ENCODE results near the gene LEFTY2. TPM values are rescaled to one million over a fixed set of nuclear protein-coding genes. Genes with fewer than 3 reads are reported as not detected.
A peak's percentile ranks its signal among the peaks of the same experiment; 100 is the strongest.

The LEFTY2 gene
- total RNA-seq, 4 donors from 2014 or later: 0.55 to 28.7 (median 24.5) TPM; not detected in 1

DNA sequence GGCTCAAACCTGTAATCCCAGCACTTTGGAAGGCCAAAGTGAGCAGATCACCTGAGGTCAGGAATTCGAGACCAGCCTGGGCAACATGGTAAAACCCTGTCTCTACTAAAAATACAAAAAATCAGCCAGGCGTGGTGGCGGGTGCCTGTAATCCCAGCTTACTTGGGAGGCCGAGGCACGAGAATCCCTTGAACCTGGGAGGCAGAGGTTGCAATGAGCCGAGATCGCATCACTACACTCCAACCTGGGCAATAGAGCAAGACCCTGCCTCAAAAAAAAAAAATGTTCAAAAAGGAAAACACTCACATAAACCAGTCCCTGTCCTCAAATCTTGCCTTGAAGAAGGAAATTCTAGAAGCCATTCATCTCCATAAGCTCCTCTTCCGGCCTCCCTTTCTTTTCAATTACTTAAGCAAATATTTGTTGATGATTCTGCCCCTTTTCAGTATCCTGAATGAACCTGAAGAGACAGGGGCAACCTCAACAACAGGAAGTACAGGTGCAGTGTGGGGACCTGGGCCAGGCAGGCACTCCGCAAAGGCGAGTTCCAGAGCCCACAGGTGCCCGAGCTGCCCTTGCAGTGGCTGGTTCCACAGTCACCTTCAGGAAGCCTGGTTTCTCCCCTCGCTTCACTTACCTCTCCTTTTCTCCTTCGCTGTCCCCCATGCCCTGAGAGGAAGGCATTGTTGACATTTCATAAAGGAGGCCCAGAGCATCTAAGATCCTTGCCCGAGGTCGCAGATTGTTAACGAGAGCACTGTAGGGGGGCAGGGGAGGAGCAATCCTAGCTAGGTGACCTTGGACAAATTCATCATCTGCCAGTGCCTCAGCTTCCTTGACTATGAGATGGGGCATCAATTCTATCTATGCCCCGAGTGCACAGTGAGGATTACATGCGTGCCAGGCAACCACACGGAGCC lies 43.2 kb downstream of the LEFTY2 start:
- Histone ChIP-seq H3K27me3 (no peaks in the 10 kb centered on the region), H3K36me3 (no peaks in the 10 kb centered on the region), H3K27ac (peak overlapping the region; percentile 78 to 79 (median 78)), H3K9me3 (no peaks in the 10 kb centered on the region), H3K4me1 (peaks cover 10 to 21% (median 18%) of the 10 kb centered on the region in 4 donors), H3K4me3 (no peak overlapping the region)
- DNase-seq: peak; percentile 41
- intact Hi-C loops (cut with DNase I; ENCODE audit: low total_unique reads) (no loop called here), in situ Hi-C loops (cut with MboI; ENCODE audit: low pct_ligation_motif_present in 1 of 4, low pct_unique_long_range_greater_than_20kb in 1 of 4, low sequenced_read_pairs in 3 of 4) (no loop called here)
- 61 to 65% methylated on average over 2 to 19 of the region's 19 CpGs for WGBS, 2 donors (ENCODE audit: low coverage in 1 of 2)
- TF ChIP-seq POLR2AphosphoS5 (IDR thresholded peaks at IDR 0.05) (no peak), EP300 (IDR thresholded peaks at IDR 0.05; ENCODE audit: low read depth) (no peak), POLR2A (IDR thresholded peaks at IDR 0.05) (no peak)
- TF ChIP-seq, protein P1, sequence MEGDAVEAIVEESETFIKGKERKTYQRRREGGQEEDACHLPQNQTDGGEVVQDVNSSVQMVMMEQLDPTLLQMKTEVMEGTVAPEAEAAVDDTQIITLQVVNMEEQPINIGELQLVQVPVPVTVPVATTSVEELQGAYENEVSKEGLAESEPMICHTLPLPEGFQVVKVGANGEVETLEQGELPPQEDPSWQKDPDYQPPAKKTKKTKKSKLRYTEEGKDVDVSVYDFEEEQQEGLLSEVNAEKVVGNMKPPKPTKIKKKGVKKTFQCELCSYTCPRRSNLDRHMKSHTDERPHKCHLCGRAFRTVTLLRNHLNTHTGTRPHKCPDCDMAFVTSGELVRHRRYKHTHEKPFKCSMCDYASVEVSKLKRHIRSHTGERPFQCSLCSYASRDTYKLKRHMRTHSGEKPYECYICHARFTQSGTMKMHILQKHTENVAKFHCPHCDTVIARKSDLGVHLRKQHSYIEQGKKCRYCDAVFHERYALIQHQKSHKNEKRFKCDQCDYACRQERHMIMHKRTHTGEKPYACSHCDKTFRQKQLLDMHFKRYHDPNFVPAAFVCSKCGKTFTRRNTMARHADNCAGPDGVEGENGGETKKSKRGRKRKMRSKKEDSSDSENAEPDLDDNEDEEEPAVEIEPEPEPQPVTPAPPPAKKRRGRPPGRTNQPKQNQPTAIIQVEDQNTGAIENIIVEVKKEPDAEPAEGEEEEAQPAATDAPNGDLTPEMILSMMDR (IDR thresholded peaks at IDR 0.05): no peak

DNA sequence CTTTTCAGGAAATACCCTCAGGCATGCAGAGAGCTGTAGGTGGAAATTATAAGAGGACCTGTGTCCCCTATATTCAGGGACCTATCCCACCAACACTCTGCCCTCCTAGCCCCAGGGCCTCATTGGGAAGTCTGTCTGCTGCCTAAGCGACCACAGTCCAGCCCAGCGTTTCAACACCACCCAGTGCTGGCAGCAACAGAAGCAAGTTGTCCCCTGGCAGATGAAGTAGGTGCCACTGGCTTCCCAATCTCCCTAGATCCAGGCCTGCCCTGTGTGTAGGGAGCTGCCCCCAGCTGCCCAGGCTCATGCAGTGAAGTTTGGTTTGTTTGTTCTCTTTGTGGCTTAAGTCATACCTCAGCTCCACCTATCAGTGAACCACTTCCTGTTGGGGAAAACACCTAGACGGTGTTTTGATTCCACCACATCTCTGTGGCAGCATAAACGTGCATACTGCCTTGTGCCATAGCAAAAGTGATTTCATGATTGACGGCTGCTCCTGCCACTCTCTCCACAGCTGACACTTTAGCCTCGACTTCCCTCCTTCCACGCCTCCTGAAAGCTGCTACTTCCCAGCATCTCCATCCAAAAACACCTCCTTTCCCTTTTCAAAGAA lies 44.0 kb downstream of the LEFTY2 start:
- DNase-seq: peak; percentile 77
- peak overlapping the region; percentile 78 to 79 (median 78) for H3K27ac ChIP-seq
- H3K4me3 ChIP-seq: no peak overlapping the region
- TF ChIP-seq POLR2AphosphoS5 (IDR thresholded peaks at IDR 0.05) (peak; percentile 52 to 83 (median 80)), POLR2A (IDR thresholded peaks at IDR 0.05) (peak; percentile 66), EP300 (IDR thresholded peaks at IDR 0.05; ENCODE audit: low read depth) (no peak)
- TF ChIP-seq, protein P1 (IDR thresholded peaks at IDR 0.05): no peak
- no peaks in the 10 kb centered on the region for H3K27me3 ChIP-seq
- in situ Hi-C loops (cut with MboI; ENCODE audit: low pct_ligation_motif_present in 1 of 4, low pct_unique_long_range_greater_than_20kb in 1 of 4, low sequenced_read_pairs in 3 of 4): no loop called here
- WGBS, 2 donors (ENCODE audit: low coverage in 1 of 2): 10 to 31% methylated on average over 2 to 7 of the region's 7 CpGs
- H3K36me3 ChIP-seq: no peaks in the 10 kb centered on the region
- H3K9me3 ChIP-seq: no peaks in the 10 kb centered on the region
- intact Hi-C loops (cut with DNase I; ENCODE audit: low total_unique reads): no loop called here
- peaks cover 10 to 26% (median 18%) of the 10 kb centered on the region in 4 donors for H3K4me1 ChIP-seq

- Histone ChIP-seq H3K27me3 (no peaks in the 10 kb centered on the region), H3K4me1 (peaks cover 10 to 32% (median 18%) of the 10 kb centered on the region in 4 donors), H3K36me3 (no peaks in the 10 kb centered on the region), H3K4me3 (no peak overlapping the region), H3K27ac (peak overlapping the region; percentile 78 to 79 (median 78)), H3K9me3 (no peaks in the 10 kb centered on the region)
- TF ChIP-seq, protein P1 (IDR thresholded peaks at IDR 0.05): no peak
- TF ChIP-seq POLR2A (IDR thresholded peaks at IDR 0.05): no peak
- no peak for TF ChIP-seq EP300 (IDR thresholded peaks at IDR 0.05; ENCODE audit: low read depth)
- TF ChIP-seq POLR2AphosphoS5 (IDR thresholded peaks at IDR 0.05): no peak
- intact Hi-C loops (cut with DNase I; ENCODE audit: low total_unique reads) (no loop called here), in situ Hi-C loops (cut with MboI; ENCODE audit: low pct_ligation_motif_present in 1 of 4, low pct_unique_long_range_greater_than_20kb in 1 of 4, low sequenced_read_pairs in 3 of 4) (no loop called here)
- WGBS, 2 donors (ENCODE audit: low coverage in 1 of 2): 38 to 39% methylated on average over 5 of the region's 5 CpGs
- DNase-seq: no peak
Measured at GRCh38 chr1:225896494-225896893, 44.5 kb downstream of the LEFTY2 start.

- TF ChIP-seq POLR2A (IDR thresholded peaks at IDR 0.05): no peak
- H3K9me3 ChIP-seq: no peaks in the 10 kb centered on the region
- H3K4me3 ChIP-seq: no peak overlapping the region
- no peaks in the 10 kb centered on the region for H3K27me3 ChIP-seq
- intact Hi-C loops (cut with DNase I; ENCODE audit: low total_unique reads): no loop called here
- H3K27ac ChIP-seq: peak overlapping the region; percentile 79 to 98 (median 90)
- peaks cover 7 to 52% (median 20%) of the 10 kb centered on the region in 4 donors for H3K4me1 ChIP-seq
- 75 to 93% methylated on average over 5 to 6 of the region's 6 CpGs for WGBS, 2 donors (ENCODE audit: low coverage in 1 of 2)
- in situ Hi-C loops (cut with MboI; ENCODE audit: low pct_ligation_motif_present in 1 of 4, low pct_unique_long_range_greater_than_20kb in 1 of 4, low sequenced_read_pairs in 3 of 4): no loop called here
- no peak for DNase-seq
- no peaks in the 10 kb centered on the region for H3K36me3 ChIP-seq
Measured at GRCh38 chr1:225892307-225892706, 48.7 kb downstream of the LEFTY2 start.
